Activated CD8-positive, alpha-beta T cell treated with anti-CD3 and anti-CD28 coated beads, Interleukin-2, amount 10 ng/mL, durations not matched to agents 7 days and 5 days (primary cell): ENCODE measurements around the gene ODF2L. TPM values are rescaled to one million over a fixed set of nuclear protein-coding genes. Genes with fewer than 3 reads are reported as not detected.

Experiments used
- ATAC-seq: fragments of 150-1000 bp; cut with Tn5 transposase; one replicate; pipeline ENCODE4 v1.10.0; 2021; ENCODE audit warnings: moderate library complexity
- CTCF ChIA-PET: fragments of 350-600 bp; sonication (Branson Sonifier 250); formaldehyde crosslinking; loops from one replicate; lab custom pipeline; 2021; ENCODE audit warnings: antibody characterized with exemption; lab: Charles Lee
- POLR2A ChIA-PET: fragments of 350-600 bp; sonication (Branson Sonifier 250); formaldehyde crosslinking; loops from one replicate; lab custom pipeline; 2021; ENCODE audit warnings: antibody characterized with exemption; lab: Charles Lee
- DNase-seq: peaks from one replicate; pipeline ENCODE4 v3.0.0-alpha.2; 2020
- H3K27ac Mint-ChIP-seq: one replicate; pipeline ENCODE4 v1.8.0; 2021; ENCODE audit warnings: mild to moderate bottlenecking, mixed read lengths
- H3K27me3 Mint-ChIP-seq: one replicate; pipeline ENCODE4 v1.8.0; 2021; ENCODE audit warnings: low read depth, mixed read lengths
- H3K36me3 Mint-ChIP-seq: one replicate; pipeline ENCODE4 v1.8.0; 2021; ENCODE audit warnings: low read depth, mixed read lengths
- H3K4me1 Mint-ChIP-seq: one replicate; pipeline ENCODE4 v1.8.0; 2021; ENCODE audit warnings: low read depth, mixed read lengths
- H3K4me3 Mint-ChIP-seq: one replicate; pipeline ENCODE4 v1.8.0; 2021; ENCODE audit warnings: mild to moderate bottlenecking, mixed read lengths
- H3K9me3 Mint-ChIP-seq: one replicate; pipeline ENCODE4 v1.8.0; 2022; ENCODE audit warnings: mixed read lengths; ENCODE audit not compliant: insufficient read depth
- total RNA-seq, 2 experiments: library from RNA; stranded (reverse); gene quantifications; one replicate each; pipeline ENCODE4 v1.2.3, GENCODE V29; 2021

The ODF2L gene
- total RNA-seq, 2 experiments from 2014 or later: 32.7 to 38.9 TPM

- ChIA-PET CTCF (interaction anchor here (0.5 to 2.0 kb wide), 8 partner anchors 26 to 1080 kb away, joined by 3 to 8 read pairs (median 4); partner anchors contain the start of gene SH3GLB1), POLR2A (interaction anchor here (0.9 kb wide), 1 partner anchor 658 kb away, joined by 3 read pairs; no protein-coding TSS in a partner anchor)
- H3K4me3 Mint-ChIP-seq: no peak overlapping the region
- peaks cover 37% of the 10 kb centered on the region for H3K4me1 Mint-ChIP-seq
- no peak for DNase-seq
- peaks cover 21% of the 10 kb centered on the region for H3K36me3 Mint-ChIP-seq
- H3K9me3 Mint-ChIP-seq: no peaks in the 10 kb centered on the region
- ATAC-seq: no peak
- no peaks in the 10 kb centered on the region for H3K27me3 Mint-ChIP-seq
- no peak overlapping the region for H3K27ac Mint-ChIP-seq
Observed at GRCh38 chr1:86387916-86388627, 8.1 kb downstream of the ODF2L start.

- CTCF ChIA-PET: interaction anchor here (1.0 to 3.9 kb wide), 4 partner anchors 14 to 321 kb away, joined by 3 to 33 read pairs (median 5); partner anchors contain the start of gene ODF2L
- Mint-ChIP-seq H3K27ac (no peak overlapping the region), H3K9me3 (peaks cover 5% of the 10 kb centered on the region), H3K4me3 (peak overlapping the region; percentile 60), H3K36me3 (peaks cover 15% of the 10 kb centered on the region), H3K27me3 (no peaks in the 10 kb centered on the region), H3K4me1 (peaks cover 14% of the 10 kb centered on the region)
- ATAC-seq (no peak), DNase-seq (no peak)
- POLR2A ChIA-PET: interaction anchor here (1.7 kb wide), 1 partner anchor 14 kb away, joined by 5 read pairs; the partner anchor contains the start of gene ODF2L
Observed at GRCh38 chr1:86382878-86383277, 13.2 kb downstream of the ODF2L start.

- DNase-seq: no peak
- Mint-ChIP-seq H3K4me3 (no peak overlapping the region), H3K4me1 (peaks cover 14% of the 10 kb centered on the region), H3K27ac (no peak overlapping the region), H3K36me3 (peaks cover 32% of the 10 kb centered on the region), H3K27me3 (no peaks in the 10 kb centered on the region), H3K9me3 (peaks cover 17% of the 10 kb centered on the region)
- CTCF ChIA-PET: no interaction called here
- POLR2A ChIA-PET: no interaction called here
- ATAC-seq: no peak
Observed at GRCh38 chr1:86381223-86381622, 14.9 kb downstream of the ODF2L start.

- H3K9me3 Mint-ChIP-seq: peaks cover 17% of the 10 kb centered on the region
- H3K4me3 Mint-ChIP-seq: no peak overlapping the region
- peak; percentile 40 for DNase-seq
- CTCF ChIA-PET: interaction anchor here (0.7 to 2.1 kb wide), 16 partner anchors 9 to 326 kb away, joined by 3 to 38 read pairs (median 5); partner anchors contain the start of genes CLCA2, ODF2L and SH3GLB1
- POLR2A ChIA-PET: no interaction called here
- peaks cover 33% of the 10 kb centered on the region for H3K36me3 Mint-ChIP-seq
- no peaks in the 10 kb centered on the region for H3K27me3 Mint-ChIP-seq
- peak; percentile 57 for ATAC-seq
- H3K27ac Mint-ChIP-seq: no peak overlapping the region
- H3K4me1 Mint-ChIP-seq: peaks cover 14% of the 10 kb centered on the region
Observed at GRCh38 chr1:86380257-86380861, 15.8 kb downstream of the ODF2L start.

- no peaks in the 10 kb centered on the region for H3K27me3 Mint-ChIP-seq
- no peak overlapping the region for H3K27ac Mint-ChIP-seq
- ChIA-PET POLR2A (no interaction called here), CTCF (interaction anchor here (1.1 to 2.1 kb wide), 4 partner anchors 17 to 454 kb away, joined by 4 to 38 read pairs (median 6); partner anchors contain the start of gene ODF2L)
- DNase-seq: no peak
- peaks cover 14% of the 10 kb centered on the region for H3K4me1 Mint-ChIP-seq
- H3K9me3 Mint-ChIP-seq: peaks cover 17% of the 10 kb centered on the region
- peaks cover 39% of the 10 kb centered on the region for H3K36me3 Mint-ChIP-seq
- ATAC-seq: no peak
- no peak overlapping the region for H3K4me3 Mint-ChIP-seq
Observed at GRCh38 chr1:86378813-86379212, 17.3 kb downstream of the ODF2L start.

GRCh38 chr1:86377341-86377740 is 18.8 kb downstream of the ODF2L start:
- H3K4me1 Mint-ChIP-seq: peaks cover 9% of the 10 kb centered on the region
- H3K9me3 Mint-ChIP-seq: peaks cover 17% of the 10 kb centered on the region
- H3K4me3 Mint-ChIP-seq: no peak overlapping the region
- ATAC-seq (no peak), DNase-seq (no peak)
- ChIA-PET POLR2A (no interaction called here), CTCF (no interaction called here)
- peaks cover 44% of the 10 kb centered on the region for H3K36me3 Mint-ChIP-seq
- no peaks in the 10 kb centered on the region for H3K27me3 Mint-ChIP-seq
- H3K27ac Mint-ChIP-seq: no peak overlapping the region

GRCh38 chr1:86375688-86376087 is 20.4 kb downstream of the ODF2L start:
- Mint-ChIP-seq H3K27me3 (no peaks in the 10 kb centered on the region), H3K4me3 (no peak overlapping the region), H3K4me1 (peaks cover 6% of the 10 kb centered on the region), H3K36me3 (peaks cover 44% of the 10 kb centered on the region), H3K9me3 (peaks cover 17% of the 10 kb centered on the region), H3K27ac (no peak overlapping the region)
- CTCF ChIA-PET: interaction anchor here (0.8 to 1.4 kb wide), 3 partner anchors 18 to 126 kb away, joined by 3 read pairs; no protein-coding TSS in a partner anchor
- no peak for ATAC-seq
- no peak for DNase-seq
- POLR2A ChIA-PET: no interaction called here

GRCh38 chr1:86370601-86371022 is 25.5 kb downstream of the ODF2L start:
- Mint-ChIP-seq H3K27me3 (no peaks in the 10 kb centered on the region), H3K4me1 (peaks cover 2% of the 10 kb centered on the region), H3K36me3 (peaks cover 19% of the 10 kb centered on the region), H3K9me3 (no peaks in the 10 kb centered on the region), H3K27ac (no peak overlapping the region), H3K4me3 (no peak overlapping the region)
- ChIA-PET POLR2A (no interaction called here), CTCF (interaction anchor here (1.0 kb wide), 1 partner anchor 136 kb away, joined by 4 read pairs; no protein-coding TSS in a partner anchor)
- ATAC-seq (no peak), DNase-seq (no peak)

GRCh38 chr1:86365896-86366295 is 30.2 kb downstream of the ODF2L start:
- CTCF ChIA-PET: no interaction called here
- ATAC-seq: no peak
- POLR2A ChIA-PET: no interaction called here
- Mint-ChIP-seq H3K4me1 (no peaks in the 10 kb centered on the region), H3K4me3 (no peak overlapping the region), H3K27me3 (no peaks in the 10 kb centered on the region), H3K9me3 (no peaks in the 10 kb centered on the region), H3K27ac (no peak overlapping the region), H3K36me3 (peaks cover 3% of the 10 kb centered on the region)
- no peak for DNase-seq

- peaks cover 6% of the 10 kb centered on the region for H3K36me3 Mint-ChIP-seq
- CTCF ChIA-PET: interaction anchor here (1.9 kb wide), 1 partner anchor 9 kb away, joined by 4 read pairs; no protein-coding TSS in a partner anchor
- no peaks in the 10 kb centered on the region for H3K9me3 Mint-ChIP-seq
- H3K4me3 Mint-ChIP-seq: no peak overlapping the region
- no peaks in the 10 kb centered on the region for H3K27me3 Mint-ChIP-seq
- ATAC-seq: no peak
- DNase-seq: no peak
- POLR2A ChIA-PET: interaction anchor here (0.6 to 0.7 kb wide), 2 partner anchors 137 to 334 kb away, joined by 3 read pairs; no protein-coding TSS in a partner anchor
- H3K27ac Mint-ChIP-seq: no peak overlapping the region
- no peaks in the 10 kb centered on the region for H3K4me1 Mint-ChIP-seq
Observed at GRCh38 chr1:86362807-86363206, 33.3 kb downstream of the ODF2L start.

GRCh38 chr1:86357796-86358195 is 38.3 kb downstream of the ODF2L start:
- H3K27ac Mint-ChIP-seq: no peak overlapping the region
- DNase-seq (no peak), ATAC-seq (no peak)
- H3K4me3 Mint-ChIP-seq: no peak overlapping the region
- peaks cover 25% of the 10 kb centered on the region for H3K36me3 Mint-ChIP-seq
- H3K4me1 Mint-ChIP-seq: no peaks in the 10 kb centered on the region
- no peaks in the 10 kb centered on the region for H3K27me3 Mint-ChIP-seq
- CTCF ChIA-PET: no interaction called here
- POLR2A ChIA-PET: no interaction called here
- H3K9me3 Mint-ChIP-seq: no peaks in the 10 kb centered on the region
